Measurements from ENCODE around the gene NIPAL3.
A peak's percentile ranks its signal among the peaks of the same experiment; 100 is the strongest.
"Not testable (repeated sequence)": the region's sequence is repeated elsewhere in the genome, so short reads cannot be mapped to it uniquely, and the experiment has no call there.

NIPAL3 gene

DNA sequence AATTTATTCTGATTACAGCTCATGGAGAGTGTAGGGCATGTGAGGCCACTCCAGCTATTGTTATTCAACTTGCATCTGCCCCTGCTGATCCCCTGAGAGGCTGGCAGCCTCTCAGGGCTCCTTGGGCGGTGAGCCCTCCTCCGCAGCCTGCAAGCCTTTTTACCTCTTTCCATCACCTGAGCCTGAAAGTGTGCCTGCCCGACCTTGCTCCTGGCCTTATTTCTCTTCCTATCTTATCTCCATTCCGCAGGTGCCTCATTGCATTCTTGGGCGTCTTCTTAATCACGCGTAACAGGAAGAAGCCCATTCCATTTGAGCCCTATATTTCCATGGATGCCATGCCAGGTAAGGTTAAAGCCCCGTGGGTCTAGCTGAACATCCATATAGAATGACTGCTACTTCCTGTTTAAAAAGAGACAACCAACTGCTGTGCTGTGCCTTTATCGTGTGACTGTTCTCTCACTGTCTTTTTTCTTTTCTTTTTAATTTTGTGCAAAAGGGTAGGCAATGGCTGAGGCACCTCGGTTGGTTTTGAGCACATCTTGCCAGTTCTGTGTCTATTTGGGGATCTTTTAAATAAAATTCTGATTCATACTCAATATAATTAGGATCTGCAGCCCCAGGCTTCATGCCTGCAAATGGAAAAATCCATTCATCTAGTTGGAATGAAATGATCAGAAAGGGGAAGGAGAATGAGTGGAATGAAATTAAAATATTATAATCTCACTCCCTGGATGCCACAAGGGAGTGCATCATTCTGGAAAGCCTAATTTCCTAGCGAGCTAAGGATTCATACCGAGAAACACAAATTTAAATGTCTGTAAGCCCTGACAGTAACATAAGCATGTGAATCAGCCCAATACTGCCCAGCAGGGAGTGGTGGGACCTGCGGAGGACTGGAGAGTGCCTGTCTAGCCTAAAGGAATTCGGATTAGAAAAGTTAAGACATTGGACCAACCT, 48.5 kb downstream of the NIPAL3 start:
- DNase-seq, result no peak

DNA sequence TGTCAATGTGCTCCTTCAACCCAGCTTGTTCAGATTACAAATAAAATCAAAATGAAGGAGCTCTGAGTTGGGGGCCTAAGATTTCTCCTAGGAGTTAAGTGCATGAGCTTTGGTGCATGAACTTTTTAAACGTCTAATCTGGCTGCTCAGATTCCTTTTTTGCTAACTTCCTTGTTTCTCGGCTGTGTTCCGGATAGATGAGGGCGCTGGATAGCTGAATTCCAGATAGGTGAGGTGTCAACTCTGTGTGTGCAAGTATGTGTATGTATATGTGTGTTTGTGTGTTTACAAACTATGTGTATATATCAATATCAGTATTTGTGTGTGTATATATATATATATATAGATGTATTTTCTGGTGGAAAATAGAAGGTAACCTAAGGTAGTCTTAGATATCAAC, 49.5 kb downstream of the NIPAL3 start:
- no peak for DNase-seq

- DNase-seq, result no peak
These were observed 50.0 kb downstream of the NIPAL3 start for GRCh38 chr1:24465638-24466037.

GRCh38 chr1:24468685-24469316, 53.2 kb downstream of the NIPAL3 start:
- DNase-seq, result no peak

DNA sequence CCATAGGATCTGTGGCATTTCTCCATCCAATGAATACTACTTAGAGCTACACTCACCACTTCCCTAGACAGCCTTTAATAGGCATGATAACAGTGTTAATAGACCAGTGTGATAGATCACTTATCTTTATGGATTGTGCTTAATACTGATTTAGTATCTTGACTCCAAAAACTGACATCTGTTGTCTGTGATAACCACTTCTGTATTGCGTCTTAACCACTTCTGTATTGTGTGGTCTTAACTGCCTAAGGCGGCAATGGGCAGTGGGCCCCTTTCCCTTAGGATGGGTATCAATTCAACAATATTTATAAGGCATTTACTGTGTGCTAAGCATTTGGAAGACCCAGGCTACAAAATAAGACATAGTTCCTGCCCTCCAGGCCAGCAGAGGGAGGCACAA, 55.0 kb downstream of the NIPAL3 start:
- DNase-seq, result no peak

DNA sequence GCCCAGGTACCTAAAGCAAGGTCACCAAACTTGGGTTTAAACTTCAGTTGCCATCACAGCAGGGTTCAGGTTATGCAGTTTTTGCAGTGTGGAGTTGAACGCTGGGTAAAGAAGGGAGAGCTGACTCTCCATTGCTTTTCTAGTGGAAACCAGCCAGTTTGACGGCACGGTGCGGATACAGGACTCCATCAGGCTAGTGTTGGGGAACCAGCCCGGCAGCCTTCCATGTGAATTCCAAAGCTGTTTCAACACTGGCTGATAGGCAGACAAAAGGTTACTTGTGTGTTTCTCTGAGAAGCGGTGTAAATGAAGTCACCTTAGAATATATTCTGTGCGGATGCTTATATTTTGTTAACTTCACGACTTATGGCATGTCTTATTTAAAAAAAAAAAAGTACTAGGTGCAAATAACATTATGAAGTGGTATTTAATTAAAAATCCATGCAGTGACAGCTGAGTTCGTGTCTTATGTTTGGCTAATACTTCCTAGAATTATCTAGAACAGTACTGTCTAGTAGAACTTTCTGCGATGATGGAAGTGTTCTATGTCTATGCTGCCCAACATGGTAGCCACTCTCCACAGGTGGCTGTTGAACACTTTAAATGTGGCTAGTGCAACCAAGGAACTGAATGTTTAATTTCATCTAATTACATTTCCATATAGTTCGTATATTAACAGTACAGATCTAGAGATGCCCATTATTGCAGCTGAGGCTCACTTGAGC, 57.1 kb downstream of the NIPAL3 start:
- no peak for DNase-seq

- no peak for DNase-seq
These were observed 58.6 kb downstream of the NIPAL3 start for GRCh38 chr1:24474193-24474592.

DNA sequence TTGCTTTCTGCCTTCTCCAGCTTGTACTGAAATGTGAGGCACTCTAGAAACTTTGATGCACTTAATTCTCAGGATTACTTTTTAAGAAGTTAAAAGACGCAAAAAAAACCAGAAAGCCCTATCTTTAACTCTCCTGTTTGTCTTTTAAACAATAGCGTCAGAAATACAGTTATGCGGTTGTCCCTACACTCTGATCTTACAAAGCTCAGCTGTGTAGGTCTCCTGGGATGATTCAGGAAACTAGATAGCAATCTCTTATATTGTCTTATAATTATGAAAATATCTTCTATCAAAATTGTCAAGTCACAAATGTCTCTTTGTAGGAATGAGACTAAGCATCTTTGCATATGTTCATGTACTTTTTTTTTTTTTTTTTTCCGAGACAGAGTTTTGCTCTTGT, 60.1 kb downstream of the NIPAL3 start:
- DNase-seq, result no peak

DNA sequence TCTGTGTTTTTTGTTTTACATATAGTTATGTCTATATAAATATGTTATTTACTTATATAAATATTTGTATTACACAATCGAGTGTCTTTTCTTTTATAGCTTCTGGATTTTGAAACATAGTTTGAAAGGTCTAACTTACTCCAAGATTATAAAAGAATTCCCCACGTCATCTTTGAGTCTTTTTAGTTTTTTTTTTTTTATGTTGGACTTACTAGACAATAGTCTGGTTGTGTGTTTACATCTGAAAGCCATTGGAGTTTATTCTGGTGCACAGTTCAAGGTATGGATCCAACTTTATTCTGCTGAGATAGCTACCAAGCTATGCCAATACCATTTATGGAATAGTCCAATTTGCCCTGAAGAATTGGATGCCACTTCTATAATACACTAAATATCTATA, 61.0 kb downstream of the NIPAL3 start:
- no peak for DNase-seq

DNA sequence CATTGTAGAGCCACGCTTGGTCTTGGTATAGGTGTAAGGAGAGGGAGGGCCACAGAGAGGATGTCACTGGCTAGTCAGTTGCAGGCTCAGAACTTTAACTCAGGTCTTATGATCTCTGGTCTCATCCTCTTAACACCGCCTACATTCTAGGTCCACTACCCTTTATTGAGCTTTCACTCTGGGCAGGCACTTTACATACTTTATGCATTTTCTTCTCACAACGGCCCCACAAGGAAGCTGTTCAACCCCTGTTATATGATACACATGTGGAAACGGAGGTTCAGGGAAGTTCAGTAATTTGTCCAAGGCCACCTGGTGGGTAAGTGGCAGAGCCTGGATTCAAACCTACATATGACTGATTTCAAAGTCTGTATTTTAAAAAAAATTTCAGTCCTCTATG, 61.7 kb downstream of the NIPAL3 start:
- DNase-seq, result no peak

DNA sequence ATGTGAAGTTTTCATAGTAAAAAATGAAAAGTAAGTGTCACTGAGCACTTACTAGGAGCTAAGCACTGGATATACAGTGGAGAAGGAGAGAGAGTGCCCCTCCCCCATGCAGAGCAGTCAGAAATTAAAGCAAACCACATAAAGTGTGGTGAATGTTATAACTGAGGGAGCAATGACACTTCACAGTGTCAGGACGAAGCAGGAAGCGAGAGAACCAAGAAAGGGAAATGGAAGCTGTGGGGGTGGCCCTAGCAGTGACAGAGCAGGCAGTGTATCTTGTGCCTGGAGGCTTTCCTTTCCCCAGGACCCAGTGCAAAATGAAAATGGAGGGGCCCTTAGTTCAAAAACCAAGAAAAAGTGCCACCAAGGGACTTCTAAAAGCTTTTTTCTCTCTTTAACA, 65.5 kb downstream of the NIPAL3 start:
- peak; percentile 13 for DNase-seq

DNA sequence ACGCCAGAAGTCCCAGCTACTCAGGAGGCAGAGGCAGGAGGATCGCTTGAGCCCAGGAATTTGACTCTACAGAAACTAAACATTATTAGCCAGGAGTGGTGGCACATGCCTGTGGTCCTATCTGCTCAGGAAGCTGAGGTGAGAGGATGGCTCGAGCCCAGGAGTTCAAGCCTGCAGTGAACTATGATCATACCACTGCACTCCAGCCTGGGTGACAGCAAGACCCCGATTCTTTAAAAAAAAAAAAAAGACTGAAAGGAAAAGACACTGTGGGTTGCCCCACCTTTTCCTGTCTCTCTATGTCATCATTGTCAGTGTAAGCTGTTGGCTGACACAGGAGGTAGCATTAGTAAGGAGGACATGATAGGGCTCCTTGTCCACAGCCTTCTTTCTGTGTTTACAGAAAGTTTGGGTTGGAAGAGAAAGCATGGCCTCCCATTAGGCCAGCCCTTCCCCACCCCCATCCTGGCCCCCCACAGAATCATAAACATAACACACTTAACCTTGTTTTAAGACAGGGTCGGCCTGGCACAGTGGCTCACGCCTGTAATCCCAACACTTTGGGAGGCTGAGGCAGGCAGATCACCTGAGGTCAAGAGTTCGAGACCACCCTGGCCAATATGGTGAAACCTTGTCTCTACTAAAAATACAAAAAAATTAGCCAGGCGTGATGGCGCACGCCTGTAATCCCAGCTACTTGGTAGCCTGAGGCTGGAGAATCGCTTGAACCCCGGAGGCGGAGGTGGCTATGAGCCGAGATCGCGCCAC, 66.4 kb downstream of the NIPAL3 start:
- DNase-seq, result no peak

- DNase-seq, result no peak
These were observed 67.8 kb downstream of the NIPAL3 start for GRCh38 chr1:24483441-24483840.

GRCh38 chr1:24484199-24484598, 68.6 kb downstream of the NIPAL3 start:
- no peak for DNase-seq

GRCh38 chr1:24486331-24487065, 70.9 kb downstream of the NIPAL3 start:
- no peak for DNase-seq

GRCh38 chr1:24487455-24487854, 71.9 kb downstream of the NIPAL3 start:
- no peak for DNase-seq

DNA sequence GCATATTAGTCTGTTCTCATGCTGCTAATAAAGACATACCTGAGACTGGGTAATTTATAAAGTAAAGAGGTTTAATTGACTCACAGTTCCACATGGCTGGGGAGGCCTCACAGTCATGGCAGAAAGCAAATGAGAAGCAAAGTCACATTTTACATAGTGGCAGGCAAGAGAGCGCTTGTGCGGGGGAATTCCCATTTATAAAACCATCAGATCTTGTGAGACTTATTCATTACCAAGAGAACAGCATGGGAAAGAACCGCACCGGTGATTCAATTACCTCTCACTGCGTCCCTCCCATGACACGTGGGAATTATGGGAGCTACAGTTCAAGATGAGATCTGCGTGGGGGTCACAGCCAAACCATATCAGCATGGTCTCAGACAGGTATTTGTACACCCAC, 72.6 kb downstream of the NIPAL3 start:
- DNase-seq, result not testable (repeated sequence)

GRCh38 chr1:24489674-24490073, 74.1 kb downstream of the NIPAL3 start:
- no peak for DNase-seq

GRCh38 chr1:24490101-24490781, 74.6 kb downstream of the NIPAL3 start:
- no peak for DNase-seq

GRCh38 chr1:24491577-24492360, 76.2 kb downstream of the NIPAL3 start:
- no peak for DNase-seq

GRCh38 chr1:24492935-24493334, 77.3 kb downstream of the NIPAL3 start:
- DNase-seq, result not testable (repeated sequence)
